ENCODE measurements around the gene FDX1. TPM values are rescaled to one million over a fixed set of nuclear protein-coding genes. Genes with fewer than 3 reads are reported as not detected.
"Not testable (repeated sequence)": the region's sequence is repeated elsewhere in the genome, so short reads cannot be mapped to it uniquely, and the experiment has no call there.

Gene FDX1
- total and polyA plus RNA-seq, 2 experiments from 2014 or later, result 42.5 to 45.4 TPM

- no peak for DNase-seq (ENCODE audit: low spot score)
- 98% methylated on average over 3 of the region's 3 CpGs for WGBS (ENCODE audit: low lambda C conversion rate, missing lambda C conversion rate)
These were observed 37.7 kb upstream of the FDX1 start for GRCh38 chr11:110392056-110392455.

GRCh38 chr11:110397668-110398286, 32.0 kb upstream of the FDX1 start:
- not testable (repeated sequence) for H3K9me3 ChIP-seq (ENCODE audit: low read depth); H3K4me3 ChIP-seq; H3K4me1 ChIP-seq (ENCODE audit: insufficient read depth); H4K20me1 ChIP-seq (ENCODE audit: insufficient read depth, poor library complexity, severe bottlenecking); H3K4me2 ChIP-seq; H3K27me3 ChIP-seq; DNase-seq (ENCODE audit: low spot score); H3K27ac ChIP-seq; H3K36me3 ChIP-seq (replicated peaks; ENCODE audit: insufficient read depth, low read depth); H3K79me2 ChIP-seq; H2AFZ ChIP-seq; H3K9me2 ChIP-seq (replicated peaks; ENCODE audit: insufficient read depth)
- WGBS (ENCODE audit: low lambda C conversion rate, missing lambda C conversion rate), result 73% methylated on average over 8 of the region's 8 CpGs

More at GRCh38 chr11:110392056-110392455, 37.7 kb upstream of the FDX1 start:
- Histone ChIP-seq H3K9me2 (replicated peaks; ENCODE audit: insufficient read depth) (no peaks in the 10 kb centered on the region), H3K4me2 (no peak overlapping the region), H3K27ac (no peak overlapping the region), H3K4me1 (ENCODE audit: insufficient read depth) (no peaks in the 10 kb centered on the region), H3K36me3 (replicated peaks; ENCODE audit: insufficient read depth, low read depth) (no peaks in the 10 kb centered on the region), H2AFZ (no peak overlapping the region), H3K4me3 (no peak overlapping the region), H3K79me2 (no peaks in the 10 kb centered on the region), H3K9me3 (ENCODE audit: low read depth) (no peaks in the 10 kb centered on the region), H3K27me3 (no peaks in the 10 kb centered on the region), H4K20me1 (ENCODE audit: insufficient read depth, poor library complexity, severe bottlenecking) (no peaks in the 10 kb centered on the region)
- TF ChIP-seq EZH2phosphoT487 (IDR thresholded peaks at IDR 0.05; ENCODE audit: low read depth, severe bottlenecking, unreplicated experiment) (no peak), EZH2 (IDR thresholded peaks at IDR 0.05; ENCODE audit: borderline replicate concordance) (no peak), CTCF (IDR thresholded peaks at IDR 0.05; ENCODE audit: poor library complexity) (no peak)

- H3K9me2 ChIP-seq (replicated peaks; ENCODE audit: insufficient read depth); H3K4me3 ChIP-seq; DNase-seq (ENCODE audit: low spot score); H3K9me3 ChIP-seq (ENCODE audit: low read depth); H3K4me2 ChIP-seq; H2AFZ ChIP-seq; H3K27ac ChIP-seq; H3K4me1 ChIP-seq (ENCODE audit: insufficient read depth); H3K79me2 ChIP-seq; H3K36me3 ChIP-seq (replicated peaks; ENCODE audit: insufficient read depth, low read depth); H4K20me1 ChIP-seq (ENCODE audit: insufficient read depth, poor library complexity, severe bottlenecking); H3K27me3 ChIP-seq: not testable (repeated sequence)
- 95% methylated on average over 5 of the region's 5 CpGs for WGBS (ENCODE audit: low lambda C conversion rate, missing lambda C conversion rate)
These were observed 26.2 kb upstream of the FDX1 start for GRCh38 chr11:110403585-110403984.

GRCh38 chr11:110405636-110406035, 24.1 kb upstream of the FDX1 start:
- H3K36me3 ChIP-seq (replicated peaks; ENCODE audit: insufficient read depth, low read depth); DNase-seq (ENCODE audit: low spot score); H3K4me2 ChIP-seq; H3K4me3 ChIP-seq; H3K27ac ChIP-seq; H3K79me2 ChIP-seq; H3K27me3 ChIP-seq; H2AFZ ChIP-seq; H4K20me1 ChIP-seq (ENCODE audit: insufficient read depth, poor library complexity, severe bottlenecking); H3K9me2 ChIP-seq (replicated peaks; ENCODE audit: insufficient read depth); H3K9me3 ChIP-seq (ENCODE audit: low read depth); H3K4me1 ChIP-seq (ENCODE audit: insufficient read depth): not testable (repeated sequence)
- 26% methylated on average over 4 of the region's 4 CpGs for WGBS (ENCODE audit: low lambda C conversion rate, missing lambda C conversion rate)

GRCh38 chr11:110407315-110407714, 22.4 kb upstream of the FDX1 start:
- TF ChIP-seq EZH2phosphoT487 (IDR thresholded peaks at IDR 0.05; ENCODE audit: low read depth, severe bottlenecking, unreplicated experiment) (no peak), CTCF (IDR thresholded peaks at IDR 0.05; ENCODE audit: poor library complexity) (no peak), EZH2 (IDR thresholded peaks at IDR 0.05; ENCODE audit: borderline replicate concordance) (no peak)
- Histone ChIP-seq H3K27me3 (no peaks in the 10 kb centered on the region), H2AFZ (no peak overlapping the region), H3K79me2 (no peaks in the 10 kb centered on the region), H3K4me1 (ENCODE audit: insufficient read depth) (no peaks in the 10 kb centered on the region), H4K20me1 (ENCODE audit: insufficient read depth, poor library complexity, severe bottlenecking) (no peaks in the 10 kb centered on the region), H3K4me2 (no peak overlapping the region), H3K9me2 (replicated peaks; ENCODE audit: insufficient read depth) (no peaks in the 10 kb centered on the region), H3K9me3 (ENCODE audit: low read depth) (no peaks in the 10 kb centered on the region), H3K4me3 (no peak overlapping the region), H3K27ac (no peak overlapping the region), H3K36me3 (replicated peaks; ENCODE audit: insufficient read depth, low read depth) (no peaks in the 10 kb centered on the region)
- 89% methylated on average over 5 of the region's 5 CpGs for WGBS (ENCODE audit: low lambda C conversion rate, missing lambda C conversion rate)
- DNase-seq (ENCODE audit: low spot score), result no peak

All from hepatocyte (in vitro differentiated cells).